ENCODE results near the gene PGD. TPM values are rescaled to one million over a fixed set of nuclear protein-coding genes. Genes with fewer than 3 reads are reported as not detected.
"Not testable (repeated sequence)": the region's sequence is repeated elsewhere in the genome, so short reads cannot be mapped to it uniquely, and the experiment has no call there.

Gene PGD
- total RNA-seq, 3 donors from 2014 or later (not counting 1 experiment from before 2014, with no cell fraction given), result 35.8 to 113 (median 39.8) TPM

DNA sequence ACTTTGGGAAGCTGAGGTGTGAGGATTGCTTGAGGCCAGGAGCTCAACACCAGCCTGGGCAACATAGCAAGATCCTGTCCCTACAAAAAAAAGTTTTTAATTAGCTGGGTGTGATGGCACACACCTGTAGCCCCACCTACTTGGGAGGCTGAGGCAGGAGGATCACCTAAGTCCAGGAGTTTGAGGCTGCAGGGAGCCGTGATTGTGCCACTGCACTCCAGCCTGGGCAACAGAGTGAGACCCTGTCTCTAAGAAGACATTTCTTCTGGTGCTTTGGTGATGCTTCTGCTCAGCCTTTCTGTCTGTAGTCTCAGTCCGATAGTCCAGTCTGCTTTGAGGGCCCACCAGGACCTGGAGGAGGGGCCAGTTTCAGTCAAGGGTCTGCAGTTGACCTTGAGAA is 8.3 kb downstream of the PGD start:
- Mint-ChIP-seq H3K36me3 (peaks cover 27% of the 10 kb centered on the region), H3K27ac (no peak overlapping the region), H3K9me3 (no peaks in the 10 kb centered on the region), H3K4me1 (no peaks in the 10 kb centered on the region), H3K4me3 (no peak overlapping the region), H3K27me3 (ENCODE audit: low read depth in 2 of 2) (no peaks in the 10 kb centered on the region)
- Histone ChIP-seq H3K27ac (ENCODE audit: low read length) (no peak overlapping the region), H3K9me3 (ENCODE audit: control insufficient read depth, insufficient read depth, low read length) (no peaks in the 10 kb centered on the region), H3K36me3 (ENCODE audit: control insufficient read depth, insufficient read depth, low read length) (peaks cover 54% of the 10 kb centered on the region), H3K27me3 (ENCODE audit: control insufficient read depth, insufficient read depth, low read length) (no peaks in the 10 kb centered on the region), H3K4me3 (ENCODE audit: low read length) (no peak overlapping the region), H3K4me1 (ENCODE audit: control insufficient read depth, insufficient read depth, low read length) (no peaks in the 10 kb centered on the region)
- TF ChIP-seq, protein P1, sequence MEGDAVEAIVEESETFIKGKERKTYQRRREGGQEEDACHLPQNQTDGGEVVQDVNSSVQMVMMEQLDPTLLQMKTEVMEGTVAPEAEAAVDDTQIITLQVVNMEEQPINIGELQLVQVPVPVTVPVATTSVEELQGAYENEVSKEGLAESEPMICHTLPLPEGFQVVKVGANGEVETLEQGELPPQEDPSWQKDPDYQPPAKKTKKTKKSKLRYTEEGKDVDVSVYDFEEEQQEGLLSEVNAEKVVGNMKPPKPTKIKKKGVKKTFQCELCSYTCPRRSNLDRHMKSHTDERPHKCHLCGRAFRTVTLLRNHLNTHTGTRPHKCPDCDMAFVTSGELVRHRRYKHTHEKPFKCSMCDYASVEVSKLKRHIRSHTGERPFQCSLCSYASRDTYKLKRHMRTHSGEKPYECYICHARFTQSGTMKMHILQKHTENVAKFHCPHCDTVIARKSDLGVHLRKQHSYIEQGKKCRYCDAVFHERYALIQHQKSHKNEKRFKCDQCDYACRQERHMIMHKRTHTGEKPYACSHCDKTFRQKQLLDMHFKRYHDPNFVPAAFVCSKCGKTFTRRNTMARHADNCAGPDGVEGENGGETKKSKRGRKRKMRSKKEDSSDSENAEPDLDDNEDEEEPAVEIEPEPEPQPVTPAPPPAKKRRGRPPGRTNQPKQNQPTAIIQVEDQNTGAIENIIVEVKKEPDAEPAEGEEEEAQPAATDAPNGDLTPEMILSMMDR (IDR thresholded peaks at IDR 0.05), result no peak
- DNase-seq, result no peak
- 95% methylated on average over 2 of the region's 2 CpGs for WGBS (ENCODE audit: insufficient coverage)
- intact Hi-C loops (cut with micrococcal nuclease), result no loop called here
- no peak for ATAC-seq

DNA sequence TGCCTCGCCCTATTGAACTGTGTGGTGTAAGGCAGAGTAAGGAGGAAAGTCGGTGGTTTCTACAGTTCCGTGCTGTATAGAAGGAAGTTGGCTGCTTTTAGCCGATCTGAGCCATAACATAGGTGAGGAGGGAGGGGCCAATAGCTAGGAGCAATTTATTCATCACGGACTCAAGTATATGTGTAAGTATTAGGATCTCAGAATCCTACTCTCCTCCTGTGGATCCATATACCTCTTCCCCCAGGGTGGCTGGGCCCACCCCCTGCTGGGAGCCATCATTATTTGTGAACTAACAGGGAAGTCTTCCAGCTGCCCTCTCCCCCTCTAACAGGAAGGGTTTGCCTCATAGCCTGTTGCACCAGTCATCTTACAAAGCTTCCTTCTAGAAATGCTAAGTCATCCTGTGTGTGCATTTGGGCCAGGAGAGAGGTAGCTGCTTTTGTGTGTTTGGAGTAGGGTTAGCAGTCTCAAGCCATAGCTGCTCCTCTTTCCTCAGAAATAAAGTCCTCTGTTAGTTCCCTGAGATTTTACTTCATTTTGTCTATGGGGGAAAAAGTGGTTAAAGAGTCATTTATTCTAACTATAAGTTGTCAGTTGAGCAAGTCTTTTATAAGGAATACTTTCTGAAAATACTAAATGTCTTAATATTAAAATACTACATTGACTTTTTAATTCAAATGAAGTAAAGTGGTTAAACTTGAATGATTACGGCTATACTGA is 16.5 kb downstream of the PGD start:
- H3K4me3 Mint-ChIP-seq, result no peak overlapping the region
- TF ChIP-seq, protein P1 (IDR thresholded peaks at IDR 0.05), result no peak
- Histone ChIP-seq H3K27ac (ENCODE audit: low read length) (no peak overlapping the region), H3K36me3 (ENCODE audit: control insufficient read depth, insufficient read depth, low read length) (peaks cover 50% of the 10 kb centered on the region), H3K4me1 (ENCODE audit: control insufficient read depth, insufficient read depth, low read length) (no peaks in the 10 kb centered on the region), H3K27me3 (ENCODE audit: control insufficient read depth, insufficient read depth, low read length) (no peaks in the 10 kb centered on the region), H3K9me3 (ENCODE audit: control insufficient read depth, insufficient read depth, low read length) (no peaks in the 10 kb centered on the region), H3K4me3 (ENCODE audit: low read length) (no peak overlapping the region)
- 34% methylated on average over 3 of the region's 6 CpGs for WGBS (ENCODE audit: insufficient coverage)
- peaks cover 38% of the 10 kb centered on the region for H3K36me3 Mint-ChIP-seq
- H3K4me1 Mint-ChIP-seq, result no peaks in the 10 kb centered on the region
- peak overlapping the region in 1 of 2 donors; percentile 61 for H3K27ac Mint-ChIP-seq
- DNase-seq (peak in 1 of 2 donors; percentile 18), ATAC-seq (peak; percentile 40 to 85 (median 40))
- H3K27me3 Mint-ChIP-seq (ENCODE audit: low read depth in 2 of 2), result no peaks in the 10 kb centered on the region
- intact Hi-C loops (cut with micrococcal nuclease), result no loop called here
- no peaks in the 10 kb centered on the region for H3K9me3 Mint-ChIP-seq

DNA sequence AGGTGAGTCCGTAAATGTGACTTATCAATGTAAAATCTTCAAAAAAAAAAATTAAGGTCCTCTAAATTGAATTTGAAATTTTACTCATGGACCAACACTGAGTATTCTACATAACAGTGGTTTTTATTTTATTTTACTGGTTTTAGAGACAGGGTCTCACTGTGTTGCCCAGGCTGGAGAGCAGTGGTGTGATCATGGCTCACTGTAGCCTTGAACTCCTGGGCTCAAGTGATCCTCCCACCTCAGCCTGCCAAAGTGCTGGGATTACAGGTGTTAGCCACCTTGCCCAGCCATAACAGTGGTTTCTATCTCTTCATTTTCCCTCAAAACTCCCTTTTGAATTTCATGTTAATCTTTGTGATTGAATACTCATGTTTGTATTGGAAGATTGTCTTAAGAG is 17.1 kb downstream of the PGD start:
- H3K4me3 Mint-ChIP-seq; H3K27me3 Mint-ChIP-seq (ENCODE audit: low read depth in 2 of 2); H3K4me1 ChIP-seq (ENCODE audit: control insufficient read depth, insufficient read depth, low read length); H3K4me3 ChIP-seq (ENCODE audit: low read length); H3K9me3 Mint-ChIP-seq; H3K27me3 ChIP-seq (ENCODE audit: control insufficient read depth, insufficient read depth, low read length); H3K9me3 ChIP-seq (ENCODE audit: control insufficient read depth, insufficient read depth, low read length); H3K4me1 Mint-ChIP-seq; H3K27ac ChIP-seq (ENCODE audit: low read length); intact Hi-C loops (cut with micrococcal nuclease); H3K27ac Mint-ChIP-seq; DNase-seq; ATAC-seq: not testable (repeated sequence)
- H3K36me3 Mint-ChIP-seq, result peaks cover 37% of the 10 kb centered on the region
- H3K36me3 ChIP-seq (ENCODE audit: control insufficient read depth, insufficient read depth, low read length), result peaks cover 51% of the 10 kb centered on the region
- no CpG with 5 or more reads among the region's 1 CpG for WGBS (ENCODE audit: insufficient coverage)

DNA sequence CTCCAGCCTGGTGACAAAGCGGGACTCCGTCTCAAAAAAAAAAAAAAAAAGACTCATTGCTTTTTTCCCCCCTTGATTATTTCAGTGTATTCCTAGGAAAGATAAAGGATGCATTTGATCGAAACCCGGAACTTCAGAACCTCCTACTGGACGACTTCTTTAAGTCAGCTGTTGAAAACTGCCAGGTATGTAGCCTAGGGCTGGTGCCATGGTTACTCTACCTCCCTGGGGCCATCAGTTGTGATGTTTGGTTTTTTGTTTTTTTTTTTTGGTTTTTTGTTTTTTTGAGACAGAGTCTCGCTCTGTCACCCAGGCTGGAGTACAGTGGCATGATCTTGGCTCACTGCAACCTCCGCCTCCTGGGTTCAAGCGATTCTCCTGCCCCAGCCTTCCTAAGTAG is 19.9 kb downstream of the PGD start:
- H3K9me3 ChIP-seq (ENCODE audit: control insufficient read depth, insufficient read depth, low read length); intact Hi-C loops (cut with micrococcal nuclease); H3K4me1 Mint-ChIP-seq; H3K27ac ChIP-seq (ENCODE audit: low read length); H3K9me3 Mint-ChIP-seq; H3K27me3 Mint-ChIP-seq (ENCODE audit: low read depth in 2 of 2); H3K4me3 Mint-ChIP-seq; ATAC-seq; H3K27me3 ChIP-seq (ENCODE audit: control insufficient read depth, insufficient read depth, low read length); H3K27ac Mint-ChIP-seq; DNase-seq; H3K4me3 ChIP-seq (ENCODE audit: low read length); H3K4me1 ChIP-seq (ENCODE audit: control insufficient read depth, insufficient read depth, low read length): not testable (repeated sequence)
- 96% methylated on average over 8 of the region's 8 CpGs for WGBS (ENCODE audit: insufficient coverage)
- peaks cover 29% of the 10 kb centered on the region for H3K36me3 ChIP-seq (ENCODE audit: control insufficient read depth, insufficient read depth, low read length)
- H3K36me3 Mint-ChIP-seq, result peaks cover 13% of the 10 kb centered on the region
